Kidney capillary endothelial cell (primary cell): ENCODE results near the gene UBE2Z.
"Not testable (repeated sequence)": the region's sequence is repeated elsewhere in the genome, so short reads cannot be mapped to it uniquely, and the experiment has no call there.

Experiments
- DNase-seq: peaks from one replicate; pipeline ENCODE4 v3.0.0-alpha.2; 2018; ENCODE audit warnings: low spot score

UBE2Z gene

GRCh38 chr17:48904428-48904827 is 3.8 kb upstream of the UBE2Z start:
- no peak for DNase-seq

GRCh38 chr17:48905987-48906515 is 2.2 kb upstream of the UBE2Z start:
- DNase-seq, result no peak

- DNase-seq, result no peak
These were observed 527 bp upstream of the UBE2Z start for GRCh38 chr17:48907713-48908046.

- DNase-seq, result peak; percentile 64
These were observed 717 bp downstream of the UBE2Z start for GRCh38 chr17:48908853-48909394.

- DNase-seq, result no peak
These were observed 1.6 kb downstream of the UBE2Z start for GRCh38 chr17:48909783-48910182.

- DNase-seq, result no peak
These were observed 2.2 kb downstream of the UBE2Z start for GRCh38 chr17:48910370-48910769.

- no peak for DNase-seq
These were observed 4.3 kb downstream of the UBE2Z start for GRCh38 chr17:48912476-48912875.

GRCh38 chr17:48915459-48916282 is 7.5 kb downstream of the UBE2Z start:
- DNase-seq, result no peak

GRCh38 chr17:48925251-48925990 is 17.2 kb downstream of the UBE2Z start:
- no peak for DNase-seq

- no peak for DNase-seq
These were observed 17.8 kb downstream of the UBE2Z start for GRCh38 chr17:48925991-48926342.

- no peak for DNase-seq
These were observed 20.0 kb downstream of the UBE2Z start for GRCh38 chr17:48927978-48928745.

- no peak for DNase-seq
These were observed 20.9 kb downstream of the UBE2Z start for GRCh38 chr17:48928876-48929811.

- no peak for DNase-seq
These were observed 21.6 kb downstream of the UBE2Z start for GRCh38 chr17:48929812-48930165.

GRCh38 chr17:48930435-48930873 is 22.2 kb downstream of the UBE2Z start:
- DNase-seq, result no peak

- no peak for DNase-seq
These were observed 24.8 kb downstream of the UBE2Z start for GRCh38 chr17:48933035-48933434.

- DNase-seq, result peak; percentile 88
These were observed 36.5 kb downstream of the UBE2Z start, which contains the start of gene SNF8 for GRCh38 chr17:48944515-48945260. TSS of gene SNF8 (minus strand) at chr17:48944842. CDS start at chr17:48944734, 108 bp downstream.

- not testable (repeated sequence) for DNase-seq
These were observed 37.0 kb downstream of the UBE2Z start for GRCh38 chr17:48945261-48945651.

- no peak for DNase-seq
These were observed 43.4 kb downstream of the UBE2Z start for GRCh38 chr17:48951572-48951971.

GRCh38 chr17:48952904-48953303 is 44.7 kb downstream of the UBE2Z start:
- DNase-seq, result no peak

- DNase-seq, result peak; percentile 56
These were observed 46.1 kb downstream of the UBE2Z start for GRCh38 chr17:48954300-48954755.
